Measurements from ENCODE around the gene GMEB2. TPM values are rescaled to one million over a fixed set of nuclear protein-coding genes. Genes with fewer than 3 reads are reported as not detected.
A peak's percentile ranks its signal among the peaks of the same experiment; 100 is the strongest.
"Not testable (repeated sequence)": the region's sequence is repeated elsewhere in the genome, so short reads cannot be mapped to it uniquely, and the experiment has no call there.

GMEB2 gene
- total RNA-seq (2014; rRNA removed; shearing (Covaris generic)) = 17.0 and 21.4 TPM in 2 replicates

- H3K27me3 ChIP-seq (ENCODE audit: control insufficient read depth, insufficient read depth, low read length) = no peaks in the 10 kb centered on the region
- no peaks in the 10 kb centered on the region for H3K36me3 ChIP-seq (replicated peaks; ENCODE audit: control insufficient read depth, insufficient read depth, low read length)
- DNase-seq = peak; percentile 96
- peak within 1 kb of the TSS; percentile 94 for H3K4me3 ChIP-seq (ENCODE audit: insufficient read depth, low read depth, low read length)
These were observed at the start of gene GMEB2 for GRCh38 chr20:63626424-63627128. GMEB2 (minus strand) TSS chr20:63627101; CDS start chr20:63619397, 7,704 bp downstream.

GRCh38 chr20:63675681-63676368 lies 48.9 kb upstream of the GMEB2 start:
- no peak for DNase-seq
- H3K4me3 ChIP-seq (ENCODE audit: insufficient read depth, low read depth, low read length) = no peak overlapping the region
- no peaks in the 10 kb centered on the region for H3K27me3 ChIP-seq (ENCODE audit: control insufficient read depth, insufficient read depth, low read length)
- H3K36me3 ChIP-seq (replicated peaks; ENCODE audit: control insufficient read depth, insufficient read depth, low read length) = peaks cover 7% of the 10 kb centered on the region

GRCh38 chr20:63673951-63674350 lies 47.0 kb upstream of the GMEB2 start:
- Histone ChIP-seq H3K36me3 (replicated peaks; ENCODE audit: control insufficient read depth, insufficient read depth, low read length) (peaks cover 7% of the 10 kb centered on the region), H3K27me3 (ENCODE audit: control insufficient read depth, insufficient read depth, low read length) (no peaks in the 10 kb centered on the region), H3K4me3 (ENCODE audit: insufficient read depth, low read depth, low read length) (no peak overlapping the region)
- DNase-seq = no peak

- Histone ChIP-seq H3K4me3 (ENCODE audit: insufficient read depth, low read depth, low read length) (no peak overlapping the region), H3K27me3 (ENCODE audit: control insufficient read depth, insufficient read depth, low read length) (no peaks in the 10 kb centered on the region), H3K36me3 (replicated peaks; ENCODE audit: control insufficient read depth, insufficient read depth, low read length) (peaks cover 3% of the 10 kb centered on the region)
- no peak for DNase-seq
These were observed 45.8 kb upstream of the GMEB2 start for GRCh38 chr20:63672666-63673065.

- H3K36me3 ChIP-seq (replicated peaks; ENCODE audit: control insufficient read depth, insufficient read depth, low read length); DNase-seq; H3K4me3 ChIP-seq (ENCODE audit: insufficient read depth, low read depth, low read length); H3K27me3 ChIP-seq (ENCODE audit: control insufficient read depth, insufficient read depth, low read length): not testable (repeated sequence)
These were observed 44.8 kb upstream of the GMEB2 start for GRCh38 chr20:63671695-63672094.

GRCh38 chr20:63668351-63668750 lies 41.5 kb upstream of the GMEB2 start:
- Histone ChIP-seq H3K27me3 (ENCODE audit: control insufficient read depth, insufficient read depth, low read length) (no peaks in the 10 kb centered on the region), H3K4me3 (ENCODE audit: insufficient read depth, low read depth, low read length) (no peak overlapping the region), H3K36me3 (replicated peaks; ENCODE audit: control insufficient read depth, insufficient read depth, low read length) (peaks cover 6% of the 10 kb centered on the region)
- DNase-seq = peak; percentile 43

GRCh38 chr20:63667858-63668257 lies 41.0 kb upstream of the GMEB2 start:
- Histone ChIP-seq H3K27me3 (ENCODE audit: control insufficient read depth, insufficient read depth, low read length) (no peaks in the 10 kb centered on the region), H3K36me3 (replicated peaks; ENCODE audit: control insufficient read depth, insufficient read depth, low read length) (peaks cover 6% of the 10 kb centered on the region), H3K4me3 (ENCODE audit: insufficient read depth, low read depth, low read length) (no peak overlapping the region)
- peak; percentile 58 for DNase-seq

- Histone ChIP-seq H3K27me3 (ENCODE audit: control insufficient read depth, insufficient read depth, low read length) (no peaks in the 10 kb centered on the region), H3K36me3 (replicated peaks; ENCODE audit: control insufficient read depth, insufficient read depth, low read length) (peaks cover 6% of the 10 kb centered on the region), H3K4me3 (ENCODE audit: insufficient read depth, low read depth, low read length) (no peak overlapping the region)
- DNase-seq = no peak
These were observed 38.8 kb upstream of the GMEB2 start for GRCh38 chr20:63665708-63666107.

- Histone ChIP-seq H3K27me3 (ENCODE audit: control insufficient read depth, insufficient read depth, low read length) (no peaks in the 10 kb centered on the region), H3K36me3 (replicated peaks; ENCODE audit: control insufficient read depth, insufficient read depth, low read length) (peaks cover 6% of the 10 kb centered on the region), H3K4me3 (ENCODE audit: insufficient read depth, low read depth, low read length) (no peak overlapping the region)
- peak; percentile 98 for DNase-seq
These were observed 38.1 kb upstream of the GMEB2 start for GRCh38 chr20:63664861-63665594.

- DNase-seq = no peak
- Histone ChIP-seq H3K36me3 (replicated peaks; ENCODE audit: control insufficient read depth, insufficient read depth, low read length) (peaks cover 8% of the 10 kb centered on the region), H3K27me3 (ENCODE audit: control insufficient read depth, insufficient read depth, low read length) (no peaks in the 10 kb centered on the region), H3K4me3 (ENCODE audit: insufficient read depth, low read depth, low read length) (no peak overlapping the region)
These were observed 37.4 kb upstream of the GMEB2 start for GRCh38 chr20:63664143-63664851.

GRCh38 chr20:63663332-63664066 lies 36.6 kb upstream of the GMEB2 start:
- H3K36me3 ChIP-seq (replicated peaks; ENCODE audit: control insufficient read depth, insufficient read depth, low read length) = peaks cover 8% of the 10 kb centered on the region
- H3K27me3 ChIP-seq (ENCODE audit: control insufficient read depth, insufficient read depth, low read length) = no peaks in the 10 kb centered on the region
- DNase-seq = peak; percentile 46
- H3K4me3 ChIP-seq (ENCODE audit: insufficient read depth, low read depth, low read length) = no peak overlapping the region

- Histone ChIP-seq H3K4me3 (ENCODE audit: insufficient read depth, low read depth, low read length) (no peak overlapping the region), H3K36me3 (replicated peaks; ENCODE audit: control insufficient read depth, insufficient read depth, low read length) (peaks cover 8% of the 10 kb centered on the region), H3K27me3 (ENCODE audit: control insufficient read depth, insufficient read depth, low read length) (no peaks in the 10 kb centered on the region)
- DNase-seq = no peak
These were observed 35.9 kb upstream of the GMEB2 start for GRCh38 chr20:63662813-63663189.

GRCh38 chr20:63661959-63662812 lies 35.3 kb upstream of the GMEB2 start:
- peaks cover 3% of the 10 kb centered on the region; the same call in 1 of the 2 replicates for H3K36me3 ChIP-seq (replicated peaks; ENCODE audit: control insufficient read depth, insufficient read depth, low read length)
- peak; percentile 32 for DNase-seq
- H3K4me3 ChIP-seq (ENCODE audit: insufficient read depth, low read depth, low read length) = no peak overlapping the region
- H3K27me3 ChIP-seq (ENCODE audit: control insufficient read depth, insufficient read depth, low read length) = no peaks in the 10 kb centered on the region
